ENCODE results near the gene PHYHIPL. TPM values are rescaled to one million over a fixed set of nuclear protein-coding genes. Genes with fewer than 3 reads are reported as not detected.

PHYHIPL gene
- total and polyA plus RNA-seq, 2 donors (not counting 3 experiments of a cell fraction or from before 2014, with no cell fraction given): not detected

DNA sequence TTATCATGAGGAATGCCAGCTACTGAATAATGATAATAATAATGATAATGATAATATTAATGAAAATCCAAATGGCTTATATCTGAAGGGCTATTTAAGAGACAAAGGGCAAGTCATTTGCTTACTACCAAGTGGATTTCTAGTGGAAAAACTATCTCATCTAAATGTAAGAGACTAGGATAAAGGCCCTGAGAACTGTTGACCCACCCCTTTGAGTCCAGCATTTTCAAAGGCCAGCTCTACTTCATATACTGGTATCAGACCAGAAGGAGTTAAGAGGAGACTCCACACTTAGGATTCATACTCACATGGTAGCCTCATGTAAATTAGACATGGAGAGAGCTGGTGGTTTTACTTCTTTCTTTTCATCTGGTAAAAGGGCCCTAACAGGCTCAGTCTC lies 76.0 kb downstream of the PHYHIPL start:
- Histone ChIP-seq H3K4me1 (ENCODE audit: control insufficient read depth, extremely low read depth, insufficient read depth, low read length) (no peaks in the 10 kb centered on the region), H3K4me3 (replicated peaks in 1 of 3; ENCODE audit: insufficient read depth in 1 of 3, low read depth in 1 of 3, low read length in 3 of 3) (no peak overlapping the region), H3K9ac (replicated peaks; ENCODE audit: extremely low read depth, insufficient read depth, low read length) (no peak overlapping the region), H3K36me3 (ENCODE audit: control insufficient read depth in 2 of 2, extremely low read depth in 1 of 2, insufficient read depth in 2 of 2, low read length in 2 of 2) (no peaks in the 10 kb centered on the region), H3K79me2 (ENCODE audit: control insufficient read depth, insufficient read depth, low read length) (no peaks in the 10 kb centered on the region), H3K27ac (ENCODE audit: insufficient read depth, low read depth, low read length) (no peak overlapping the region), H3K9me3 (replicated peaks; ENCODE audit: control insufficient read depth, insufficient read depth, low read length) (no peaks in the 10 kb centered on the region), H3K9me1 (replicated peaks; ENCODE audit: control insufficient read depth, extremely low read depth, insufficient read depth, low read length) (no peaks in the 10 kb centered on the region), H3K4me2 (ENCODE audit: insufficient read depth, low read length) (no peak overlapping the region), H2AFZ (ENCODE audit: low read depth, low read length) (no peak overlapping the region), H3K27me3 (ENCODE audit: control insufficient read depth in 2 of 2, insufficient read depth in 2 of 2, low read length in 2 of 2) (no peaks in the 10 kb centered on the region), H4K20me1 (replicated peaks; ENCODE audit: control insufficient read depth, extremely low read depth, insufficient read depth, low read length) (no peaks in the 10 kb centered on the region)
- TF ChIP-seq GATA2 (IDR thresholded peaks at IDR 0.05; ENCODE audit: insufficient read depth, insufficient read length, low read depth, low read length) (no peak), FOS (IDR thresholded peaks at IDR 0.05; ENCODE audit: borderline replicate concordance, insufficient read depth, low read length) (no peak), EZH2 (IDR thresholded peaks at IDR 0.05; ENCODE audit: borderline replicate concordance, low read depth, low read length, severe bottlenecking) (no peak), JUN (IDR thresholded peaks at IDR 0.05; ENCODE audit: borderline replicate concordance, insufficient read depth, insufficient read length, low read depth) (no peak), MYC (IDR thresholded peaks at IDR 0.05; ENCODE audit: low read depth, low read length) (no peak), POLR2AphosphoS5 (IDR thresholded peaks at IDR 0.05; ENCODE audit: insufficient read depth, low read depth, low read length) (no peak), POLR2A (IDR thresholded peaks at IDR 0.05; ENCODE audit: low read depth, low read length) (no peak)
- TF ChIP-seq, protein P1, sequence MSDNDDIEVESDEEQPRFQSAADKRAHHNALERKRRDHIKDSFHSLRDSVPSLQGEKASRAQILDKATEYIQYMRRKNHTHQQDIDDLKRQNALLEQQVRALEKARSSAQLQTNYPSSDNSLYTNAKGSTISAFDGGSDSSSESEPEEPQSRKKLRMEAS (IDR thresholded peaks at IDR 0.05; ENCODE audit: insufficient read depth, insufficient read length): no peak
- TF ChIP-seq, protein P2, sequence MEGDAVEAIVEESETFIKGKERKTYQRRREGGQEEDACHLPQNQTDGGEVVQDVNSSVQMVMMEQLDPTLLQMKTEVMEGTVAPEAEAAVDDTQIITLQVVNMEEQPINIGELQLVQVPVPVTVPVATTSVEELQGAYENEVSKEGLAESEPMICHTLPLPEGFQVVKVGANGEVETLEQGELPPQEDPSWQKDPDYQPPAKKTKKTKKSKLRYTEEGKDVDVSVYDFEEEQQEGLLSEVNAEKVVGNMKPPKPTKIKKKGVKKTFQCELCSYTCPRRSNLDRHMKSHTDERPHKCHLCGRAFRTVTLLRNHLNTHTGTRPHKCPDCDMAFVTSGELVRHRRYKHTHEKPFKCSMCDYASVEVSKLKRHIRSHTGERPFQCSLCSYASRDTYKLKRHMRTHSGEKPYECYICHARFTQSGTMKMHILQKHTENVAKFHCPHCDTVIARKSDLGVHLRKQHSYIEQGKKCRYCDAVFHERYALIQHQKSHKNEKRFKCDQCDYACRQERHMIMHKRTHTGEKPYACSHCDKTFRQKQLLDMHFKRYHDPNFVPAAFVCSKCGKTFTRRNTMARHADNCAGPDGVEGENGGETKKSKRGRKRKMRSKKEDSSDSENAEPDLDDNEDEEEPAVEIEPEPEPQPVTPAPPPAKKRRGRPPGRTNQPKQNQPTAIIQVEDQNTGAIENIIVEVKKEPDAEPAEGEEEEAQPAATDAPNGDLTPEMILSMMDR (IDR thresholded peaks at IDR 0.05; ENCODE audit: extremely low read depth in 1 of 2, insufficient read depth in 1 of 2, low read depth in 1 of 2, low read length in 2 of 2): no peak
- CTCF ChIA-PET: no interaction called here
- POLR2A ChIA-PET: no interaction called here
- no TSS peak for BruUV-seq (replicated peaks)
- intact Hi-C loops (cut with micrococcal nuclease) (no loop called here), dilution Hi-C loops (cut with MboI; ENCODE audit: extremely low pct_ligation_motif_present, low sequenced_read_pairs) (no loop called here)
- FAIRE-seq: no peak
- no peak for DNase-seq (ENCODE audit: low read depth, low spot score)

Data from endothelial cell of umbilical vein (primary cell).